HAP-1 (cell line): ENCODE results near the gene PTPRK.

Source experiments
- DNase-seq, 2 experiments: peaks; one replicate each; pipeline ENCODE4 v3.0.0-alpha.2; 2016 to 2020; ENCODE audit warnings: low spot score in 2 of 2
- H3K27me3 ChIP-seq: fragments of 250-450 bp; sonication (Bioruptor Pico); 2 replicates; pipeline ENCODE4 v1.5.1; 2020; ENCODE audit warnings: low read depth, mild to moderate bottlenecking, moderate library complexity
- H3K36me3 ChIP-seq: fragments of 250-450 bp; sonication (Bioruptor Pico); replicated peaks from 2 replicates; pipeline ENCODE4 v1.5.1; 2020; ENCODE audit warnings: mild to moderate bottlenecking
- H3K4me1 ChIP-seq: fragments of 250-450 bp; sonication (Bioruptor Pico); 2 replicates; pipeline ENCODE4 v1.5.1; 2020; ENCODE audit warnings: mild to moderate bottlenecking
- H3K4me3 ChIP-seq: fragments of 250-450 bp; sonication (Bioruptor Pico); 2 replicates; pipeline ENCODE4 v1.5.1; 2020; ENCODE audit warnings: mild to moderate bottlenecking, moderate library complexity
- H3K9me3 ChIP-seq: fragments of 250-450 bp; sonication (Bioruptor Pico); 2 replicates; pipeline ENCODE4 v1.5.1; 2020; ENCODE audit warnings: mild to moderate bottlenecking, moderate library complexity
- in situ Hi-C: fragments of 300-500 bp; cut with MboI; formaldehyde crosslinking; loops from 3 replicates; pipeline ENCODE4 v1.14.3; 2020; ENCODE audit warnings: low sequenced_read_pairs, inconsistent platforms, mixed read lengths

PTPRK gene

DNA sequence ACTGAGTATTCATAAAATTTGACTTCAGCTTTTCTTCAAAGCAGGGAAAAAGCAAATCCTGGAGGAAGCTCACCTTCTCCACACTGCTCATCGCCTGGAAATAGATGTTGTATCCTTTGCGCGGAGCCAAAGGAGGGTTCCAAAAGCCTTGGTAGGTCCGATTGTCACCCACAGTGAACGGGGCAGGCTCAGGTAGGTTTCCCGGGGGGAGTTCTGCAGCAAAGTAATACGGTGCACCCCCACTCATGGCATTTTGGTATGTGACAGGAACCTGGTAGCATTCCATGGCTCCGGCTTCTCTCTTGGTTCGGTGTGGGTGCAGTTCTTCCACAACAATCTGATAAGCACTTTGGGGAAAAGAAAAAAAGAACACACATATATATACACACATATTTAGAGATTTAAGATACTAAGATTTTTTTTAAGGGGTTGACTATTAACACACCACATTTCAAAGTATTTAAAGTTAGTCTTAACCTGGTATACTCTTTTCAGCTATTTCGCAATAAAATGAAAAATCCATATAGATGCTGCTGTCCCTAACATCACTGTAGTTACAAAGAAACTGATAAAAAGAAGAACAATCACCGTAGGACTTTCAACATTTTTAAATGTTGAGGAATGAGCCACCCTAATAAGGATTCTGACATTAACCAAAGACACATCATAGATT, 452.8 kb downstream of the PTPRK start:
- DNase-seq, result no peak
- Histone ChIP-seq H3K36me3 (no peaks in the 10 kb centered on the region), H3K4me3 (no peak overlapping the region), H3K27me3 (no peaks in the 10 kb centered on the region), H3K9me3 (no peaks in the 10 kb centered on the region), H3K4me1 (peaks cover 4% of the 10 kb centered on the region)
- in situ Hi-C loops, result no loop called here

- Histone ChIP-seq H3K36me3 (no peaks in the 10 kb centered on the region), H3K27me3 (no peaks in the 10 kb centered on the region), H3K4me1 (peaks cover 4% of the 10 kb centered on the region), H3K4me3 (no peak overlapping the region), H3K9me3 (no peaks in the 10 kb centered on the region)
- in situ Hi-C loops, result no loop called here
- DNase-seq, result no peak
These were observed 455.3 kb downstream of the PTPRK start for GRCh38 chr6:128065072-128065471.

- no peaks in the 10 kb centered on the region for H3K27me3 ChIP-seq
- H3K9me3 ChIP-seq, result no peaks in the 10 kb centered on the region
- in situ Hi-C loops, result no loop called here
- DNase-seq, result no peak
- peaks cover 4% of the 10 kb centered on the region for H3K4me1 ChIP-seq
- no peaks in the 10 kb centered on the region for H3K36me3 ChIP-seq
- no peak overlapping the region for H3K4me3 ChIP-seq
These were observed 455.9 kb downstream of the PTPRK start for GRCh38 chr6:128064540-128064895.

DNA sequence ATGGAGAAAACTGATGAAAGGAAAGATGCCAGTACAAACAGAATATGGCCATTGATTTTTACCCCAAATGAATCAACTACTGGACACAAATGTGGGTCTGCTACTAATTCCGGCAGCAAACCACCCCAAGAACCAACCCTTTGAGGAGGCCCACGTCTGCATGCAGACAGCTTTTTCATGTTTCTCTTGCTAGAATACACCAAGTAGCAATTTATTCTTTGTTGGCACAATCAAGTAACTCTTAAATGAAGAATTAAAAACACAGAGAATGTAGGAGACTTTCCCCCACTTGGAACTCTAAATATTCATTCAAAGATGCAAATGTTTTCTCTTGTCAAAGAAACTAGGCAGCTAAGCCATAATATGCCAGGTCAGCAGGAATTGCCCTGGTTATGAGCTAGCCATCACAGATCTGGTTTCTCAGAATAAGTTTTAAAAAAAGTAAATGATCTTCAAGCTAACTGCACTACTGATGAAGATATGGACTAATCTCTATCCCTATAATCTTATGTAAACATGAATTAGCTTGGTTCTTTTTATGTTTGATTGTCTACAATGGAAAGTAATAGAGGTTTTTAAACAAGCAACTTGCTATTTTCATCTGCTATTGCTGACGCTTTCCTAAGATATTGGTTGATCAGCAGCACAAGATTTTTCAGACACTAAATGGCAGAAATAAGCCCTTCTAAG, 456.4 kb downstream of the PTPRK start:
- H3K36me3 ChIP-seq, result no peaks in the 10 kb centered on the region
- peaks cover 4% of the 10 kb centered on the region for H3K4me1 ChIP-seq
- no peaks in the 10 kb centered on the region for H3K27me3 ChIP-seq
- no peaks in the 10 kb centered on the region for H3K9me3 ChIP-seq
- no peak overlapping the region for H3K4me3 ChIP-seq
- in situ Hi-C loops, result no loop called here
- no peak for DNase-seq

GRCh38 chr6:128062882-128063603, 457.4 kb downstream of the PTPRK start:
- no peak for DNase-seq
- no peak overlapping the region for H3K4me3 ChIP-seq
- H3K27me3 ChIP-seq, result no peaks in the 10 kb centered on the region
- no peaks in the 10 kb centered on the region for H3K9me3 ChIP-seq
- peaks cover 4% of the 10 kb centered on the region for H3K4me1 ChIP-seq
- H3K36me3 ChIP-seq, result no peaks in the 10 kb centered on the region
- in situ Hi-C loops, result no loop called here

DNA sequence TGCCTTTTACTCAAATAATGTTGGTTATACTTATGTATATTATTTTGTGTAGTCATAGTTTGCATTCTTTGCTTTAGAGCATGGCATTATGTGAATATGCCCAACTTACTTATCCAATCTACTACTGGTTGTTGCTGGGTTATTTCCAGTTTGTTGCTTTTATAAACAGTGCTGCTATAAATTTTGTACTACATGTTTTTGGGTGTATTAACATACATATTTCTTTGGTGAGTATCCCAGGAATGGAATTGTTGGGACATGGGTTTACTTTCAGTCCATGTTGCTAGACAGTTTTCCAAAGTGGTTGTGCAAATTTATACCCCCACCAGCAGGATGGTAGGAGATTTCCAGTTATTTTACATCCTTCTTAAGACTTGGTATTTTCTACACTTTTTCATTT, 462.5 kb downstream of the PTPRK start:
- H3K36me3 ChIP-seq, result no peaks in the 10 kb centered on the region
- H3K4me3 ChIP-seq, result no peak overlapping the region
- no peaks in the 10 kb centered on the region for H3K4me1 ChIP-seq
- DNase-seq, result no peak
- H3K9me3 ChIP-seq, result no peaks in the 10 kb centered on the region
- no peaks in the 10 kb centered on the region for H3K27me3 ChIP-seq
- in situ Hi-C loops, result no loop called here

DNA sequence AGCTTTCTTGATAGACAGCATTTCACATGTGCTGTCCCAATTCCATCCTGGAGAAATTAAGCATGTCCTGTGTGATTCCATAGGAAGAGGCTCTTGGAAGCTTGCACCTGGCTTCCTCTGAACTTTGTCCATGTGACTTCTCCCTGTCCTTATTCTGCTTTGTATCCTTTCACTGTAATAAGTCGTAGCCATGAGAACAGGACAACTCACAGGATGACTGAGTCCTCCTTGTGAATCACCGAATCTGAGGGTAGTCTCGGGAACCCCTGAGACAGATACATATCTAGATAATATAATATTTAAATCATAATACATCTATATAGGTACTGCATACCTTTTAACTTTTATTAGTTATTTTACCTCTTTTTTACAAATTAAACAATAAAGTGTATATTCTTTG, 462.9 kb downstream of the PTPRK start:
- no peaks in the 10 kb centered on the region for H3K27me3 ChIP-seq
- no peaks in the 10 kb centered on the region for H3K36me3 ChIP-seq
- H3K9me3 ChIP-seq, result no peaks in the 10 kb centered on the region
- in situ Hi-C loops, result no loop called here
- no peaks in the 10 kb centered on the region for H3K4me1 ChIP-seq
- DNase-seq, result no peak
- no peak overlapping the region for H3K4me3 ChIP-seq

DNA sequence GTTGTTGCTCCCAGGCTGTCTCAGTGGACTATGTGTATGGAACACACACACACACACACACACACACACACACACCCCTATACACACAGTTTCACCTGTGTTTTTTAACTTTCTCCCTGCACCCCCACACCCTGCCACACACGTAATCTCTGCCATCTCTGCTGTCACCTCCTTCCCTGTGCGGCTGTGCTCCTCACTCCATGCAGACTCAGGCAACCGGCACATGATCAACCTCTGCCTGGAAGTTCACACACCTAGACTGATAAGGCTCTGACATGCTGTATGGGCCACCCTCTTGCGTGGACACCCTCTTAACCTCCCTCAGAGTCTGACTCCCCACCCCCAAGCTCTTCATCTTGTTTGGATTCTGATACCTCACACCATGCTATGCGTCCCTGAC, 467.3 kb downstream of the PTPRK start:
- H3K4me3 ChIP-seq, result no peak overlapping the region
- no peaks in the 10 kb centered on the region for H3K27me3 ChIP-seq
- no peaks in the 10 kb centered on the region for H3K36me3 ChIP-seq
- no peak for DNase-seq
- in situ Hi-C loops, result no loop called here
- H3K4me1 ChIP-seq, result no peaks in the 10 kb centered on the region; the same call in none of the 2 replicates
- H3K9me3 ChIP-seq, result no peaks in the 10 kb centered on the region

- Histone ChIP-seq H3K27me3 (no peaks in the 10 kb centered on the region), H3K4me3 (no peak overlapping the region), H3K36me3 (no peaks in the 10 kb centered on the region), H3K9me3 (no peaks in the 10 kb centered on the region), H3K4me1 (no peaks in the 10 kb centered on the region; the same call in none of the 2 replicates)
- no peak for DNase-seq
- in situ Hi-C loops, result no loop called here
These were observed 472.4 kb downstream of the PTPRK start for GRCh38 chr6:128047989-128048388.

DNA sequence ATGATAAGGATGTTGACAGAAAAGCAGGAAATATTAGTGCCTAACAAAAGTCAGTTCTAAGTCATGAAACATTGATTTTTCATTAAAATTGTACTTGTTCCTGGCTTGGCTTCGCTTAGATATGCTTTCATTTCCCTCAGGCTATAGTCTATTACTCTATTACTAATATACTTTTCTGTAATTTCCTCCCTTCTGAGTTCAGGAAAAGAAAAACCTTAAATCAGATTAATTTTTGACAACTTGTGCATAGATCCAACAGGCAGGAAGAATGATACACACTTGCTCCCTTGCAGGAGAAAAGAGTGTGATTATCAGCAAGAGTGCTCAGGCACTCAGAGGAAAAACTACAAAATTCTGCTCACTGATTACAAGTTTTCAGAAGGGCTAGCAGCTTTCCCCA, 474.4 kb downstream of the PTPRK start:
- H3K4me3 ChIP-seq, result no peak overlapping the region
- no peak for DNase-seq
- in situ Hi-C loops, result no loop called here
- H3K9me3 ChIP-seq, result no peaks in the 10 kb centered on the region
- H3K27me3 ChIP-seq, result no peaks in the 10 kb centered on the region
- no peaks in the 10 kb centered on the region; the same call in none of the 2 replicates for H3K4me1 ChIP-seq
- no peaks in the 10 kb centered on the region for H3K36me3 ChIP-seq

- no peak overlapping the region for H3K4me3 ChIP-seq
These were observed 480.9 kb downstream of the PTPRK start for GRCh38 chr6:128039543-128039942.

DNA sequence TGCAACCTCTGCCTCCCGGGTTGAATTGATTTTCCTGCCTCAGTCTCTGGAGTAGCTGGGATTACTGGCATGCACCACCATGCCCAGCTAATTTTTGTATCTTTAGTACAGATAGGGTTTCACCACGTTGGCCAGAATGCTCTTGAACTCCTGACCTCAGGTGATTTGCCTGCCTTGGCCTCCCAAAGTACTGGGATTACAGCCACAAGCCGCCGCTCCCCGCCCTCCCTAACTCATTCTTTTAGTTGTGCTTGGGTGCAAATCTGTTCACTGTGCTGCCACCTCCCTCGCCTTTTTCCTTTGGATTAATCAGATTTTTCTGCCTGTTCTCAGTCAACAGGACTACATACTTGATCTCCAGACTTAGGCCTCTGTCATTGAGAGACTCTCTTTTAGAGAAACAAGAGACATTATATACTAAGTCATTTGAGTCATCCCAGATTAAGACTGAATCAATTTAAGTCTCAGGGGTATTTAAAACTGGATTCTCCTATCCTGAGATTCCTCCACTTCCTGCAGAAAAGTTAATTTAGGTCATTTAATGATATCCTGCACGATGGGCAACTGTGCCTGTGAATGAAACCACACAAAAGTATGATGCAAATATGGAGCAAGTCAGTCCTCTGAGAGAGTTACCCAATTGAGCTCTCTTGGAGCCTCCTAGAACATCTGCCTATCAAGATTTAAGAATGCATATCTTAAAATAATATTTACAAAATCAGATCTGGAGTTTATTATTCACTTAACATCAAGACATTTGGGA, 483.4 kb downstream of the PTPRK start:
- H3K4me3 ChIP-seq, result no peak overlapping the region
- H3K36me3 ChIP-seq, result no peaks in the 10 kb centered on the region
- H3K27me3 ChIP-seq, result no peaks in the 10 kb centered on the region
- no peaks in the 10 kb centered on the region for H3K4me1 ChIP-seq
- DNase-seq, result no peak
- no peaks in the 10 kb centered on the region for H3K9me3 ChIP-seq
- in situ Hi-C loops, result no loop called here

More at GRCh38 chr6:128039543-128039942, 480.9 kb downstream of the PTPRK start:
- no peaks in the 10 kb centered on the region for H3K27me3 ChIP-seq
- no peaks in the 10 kb centered on the region for H3K9me3 ChIP-seq
- H3K4me1 ChIP-seq, result no peaks in the 10 kb centered on the region
- DNase-seq, result no peak
- in situ Hi-C loops, result no loop called here
- no peaks in the 10 kb centered on the region for H3K36me3 ChIP-seq

- in situ Hi-C loops, result no loop called here
- Histone ChIP-seq H3K27me3 (no peaks in the 10 kb centered on the region), H3K4me1 (no peaks in the 10 kb centered on the region; the same call in 1 of the 2 replicates)
These were observed 487.2 kb downstream of the PTPRK start for GRCh38 chr6:128033156-128033555.

More at GRCh38 chr6:128033156-128033555, 487.2 kb downstream of the PTPRK start:
- no peaks in the 10 kb centered on the region for H3K36me3 ChIP-seq
- no peak overlapping the region for H3K4me3 ChIP-seq
- no peaks in the 10 kb centered on the region for H3K9me3 ChIP-seq
- DNase-seq, result no peak
